Pulmonary artery endothelial cell (primary cell): Measurements from ENCODE around the gene ATP6V1C2. TPM values are rescaled to one million over a fixed set of nuclear protein-coding genes. Genes with fewer than 3 reads are reported as not detected.
"Not testable (repeated sequence)": the region's sequence is repeated elsewhere in the genome, so short reads cannot be mapped to it uniquely, and the experiment has no call there.

ENCODE experiments used
- DNase-seq: peaks from one replicate; pipeline ENCODE4 v3.0.0-alpha.2; 2011; ENCODE audit warnings: low read depth, low spot score
- total RNA-seq: library from RNA; depleted of rRNA; stranded (reverse); fragments of >200 nt; gene quantifications from 2 replicates; pipeline ENCODE4 v1.2.3, GENCODE V29; 2014

ATP6V1C2 gene
- total RNA-seq, 1 donor from 2014 or later, result not detected

- peak; percentile 83 for DNase-seq
Observed at GRCh38 chr2:10812362-10813162, 91.1 kb downstream of the ATP6V1C2 start, which contains the start of gene PDIA6. Gene PDIA6, minus strand, starts transcription at chr2:10812785. Its CDS starts 89 bp downstream, at chr2:10812696.

- DNase-seq, result not testable (repeated sequence)
Observed at GRCh38 chr2:10813163-10814138, 92.0 kb downstream of the ATP6V1C2 start.

- DNase-seq, result no peak
Observed at GRCh38 chr2:10814142-10814541, 92.7 kb downstream of the ATP6V1C2 start.

- DNase-seq, result no peak
Observed at GRCh38 chr2:10814571-10815331, 93.3 kb downstream of the ATP6V1C2 start.

- no peak for DNase-seq
Observed at GRCh38 chr2:10817413-10817812, 96.0 kb downstream of the ATP6V1C2 start.

GRCh38 chr2:10818305-10818704 is 96.9 kb downstream of the ATP6V1C2 start:
- DNase-seq, result not testable (repeated sequence)

GRCh38 chr2:10818984-10819383 is 97.6 kb downstream of the ATP6V1C2 start:
- no peak for DNase-seq

- no peak for DNase-seq
Observed at GRCh38 chr2:10819714-10820314, 98.4 kb downstream of the ATP6V1C2 start.

- no peak for DNase-seq
Observed at GRCh38 chr2:10820562-10820961, 99.1 kb downstream of the ATP6V1C2 start.

- no peak for DNase-seq
Observed at GRCh38 chr2:10820978-10821695, 99.7 kb downstream of the ATP6V1C2 start.

GRCh38 chr2:10824191-10824590 is 102.8 kb downstream of the ATP6V1C2 start:
- DNase-seq, result no peak

- DNase-seq, result no peak
Observed at GRCh38 chr2:10826026-10826425, 104.6 kb downstream of the ATP6V1C2 start.

- no peak for DNase-seq
Observed at GRCh38 chr2:10826625-10827024, 105.2 kb downstream of the ATP6V1C2 start.

GRCh38 chr2:10828346-10828745 is 106.9 kb downstream of the ATP6V1C2 start:
- DNase-seq, result no peak

GRCh38 chr2:10829299-10829698 is 107.9 kb downstream of the ATP6V1C2 start:
- no peak for DNase-seq

GRCh38 chr2:10830203-10830602 is 108.8 kb downstream of the ATP6V1C2 start:
- DNase-seq, result no peak

GRCh38 chr2:10830641-10831399 is 109.4 kb downstream of the ATP6V1C2 start:
- no peak for DNase-seq

GRCh38 chr2:10831400-10831985 is 110.1 kb downstream of the ATP6V1C2 start:
- DNase-seq, result no peak
